HEK293T (cell line): ENCODE results near the gene PSTPIP1.

Experiments used
- CTCF ChIA-PET: fragments of 350-600 bp; formaldehyde crosslinking; extraction: SDS; loops from one replicate; lab custom pipeline; 2021; ENCODE audit warnings: antibody characterized with exemption, inconsistent platforms; lab: Yijun Ruan, JAX
- POLR2A ChIA-PET: fragments of 350-600 bp; formaldehyde crosslinking; extraction: SDS; loops from one replicate; lab custom pipeline; 2020; ENCODE audit warnings: antibody characterized with exemption, inconsistent platforms; lab: Yijun Ruan, JAX
- DNase-seq: peaks from one replicate; pipeline ENCODE4 v3.0.0; 2012; ENCODE audit warnings: mixed read lengths; ENCODE audit errors: extremely low spot score
- ARNT ChIP-seq: fragments of 450-650 bp; IDR thresholded peaks from 2 replicates; pipeline ENCODE4 v1.6.1; 2017; ENCODE audit warnings: mild to moderate bottlenecking
- BHLHE40 ChIP-seq: fragments of 450-650 bp; IDR thresholded peaks from 2 replicates; pipeline ENCODE4 v1.6.1; 2016; ENCODE audit warnings: mild to moderate bottlenecking, moderate library complexity, borderline replicate concordance
- CTBP1 ChIP-seq: fragments of 450-650 bp; IDR thresholded peaks from 2 replicates; pipeline ENCODE4 v1.6.1; 2016; ENCODE audit warnings: borderline replicate concordance
- ELF4 ChIP-seq: fragments of 450-650 bp; IDR thresholded peaks from 2 replicates; pipeline ENCODE4 v1.6.1; 2017; ENCODE audit warnings: antibody characterized with exemption
- FOXA1 ChIP-seq: fragments of 450-650 bp; IDR thresholded peaks from 2 replicates; pipeline ENCODE4 v1.6.1; 2016; ENCODE audit warnings: mild to moderate bottlenecking
- FOXK2 ChIP-seq: fragments of 450-650 bp; IDR thresholded peaks from 2 replicates; pipeline ENCODE4 v1.6.1; 2016; ENCODE audit warnings: mild to moderate bottlenecking
- FOXM1 ChIP-seq: fragments of 450-650 bp; IDR thresholded peaks from 2 replicates; pipeline ENCODE4 v1.6.1; 2017; ENCODE audit warnings: mild to moderate bottlenecking, borderline replicate concordance
- HDGF ChIP-seq: fragments of 450-650 bp; IDR thresholded peaks from 2 replicates; pipeline ENCODE4 v1.6.1; 2017; ENCODE audit warnings: antibody characterized with exemption, borderline replicate concordance
- L3MBTL2 ChIP-seq: fragments of 450-650 bp; conservative IDR thresholded peaks from 2 replicates; pipeline ENCODE4 v1.6.1; 2016; ENCODE audit warnings: mild to moderate bottlenecking
- LEF1 ChIP-seq: fragments of 450-650 bp; IDR thresholded peaks from 2 replicates; pipeline ENCODE4 v1.6.1; 2017; ENCODE audit warnings: mild to moderate bottlenecking, borderline replicate concordance
- NFRKB ChIP-seq: fragments of 450-650 bp; IDR thresholded peaks from 2 replicates; pipeline ENCODE4 v1.6.1; 2016; ENCODE audit warnings: mild to moderate bottlenecking, moderate library complexity
- SP1 ChIP-seq: fragments of 450-650 bp; IDR thresholded peaks from 2 replicates; pipeline ENCODE4 v1.6.1; 2017
- SUZ12 ChIP-seq: fragments of 450-650 bp; IDR thresholded peaks from 2 replicates; pipeline ENCODE4 v1.6.1; 2016; ENCODE audit warnings: mild to moderate bottlenecking
- TARDBP ChIP-seq: fragments of 450-650 bp; IDR thresholded peaks from 2 replicates; pipeline ENCODE4 v1.6.1; 2016
- ZNF384 ChIP-seq: fragments of 450-650 bp; IDR thresholded peaks from 2 replicates; pipeline ENCODE4 v1.6.1; 2016
- TF ChIP-seq, protein P1 (sequence below): fragments of 450-650 bp; IDR thresholded peaks from 2 replicates; pipeline ENCODE4 v1.6.1; 2016

PSTPIP1 gene

DNA sequence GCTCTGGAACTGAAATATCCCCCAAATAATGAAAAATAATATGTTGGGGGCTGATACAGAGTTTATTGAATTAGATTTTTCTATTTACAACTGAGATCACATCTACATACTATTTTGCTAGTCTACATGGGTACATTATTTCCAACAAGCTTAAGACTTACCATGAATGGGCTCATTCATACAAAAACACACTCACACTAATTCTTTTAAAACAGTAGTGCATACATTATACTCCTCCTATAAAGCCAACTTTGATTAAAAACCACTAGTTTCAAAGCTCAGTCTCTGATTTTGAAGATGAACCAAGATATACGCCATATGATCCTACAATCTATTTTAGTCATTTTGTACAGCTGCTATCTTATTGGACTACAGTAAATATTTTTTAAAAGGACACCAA lies 51.1 kb downstream of the PSTPIP1 start:
- POLR2A ChIA-PET: interaction anchor here (1.4 kb wide), 1 partner anchor 11 kb away, joined by 4 read pairs; no protein-coding TSS in a partner anchor
- DNase-seq: no peak
- TF ChIP-seq LEF1 (no peak), CTBP1 (no peak), HDGF (no peak), FOXK2 (no peak), FOXA1 (no peak), SP1 (no peak), ARNT (no peak), ZNF384 (no peak), ELF4 (no peak), FOXM1 (no peak), NFRKB (no peak), BHLHE40 (no peak), SUZ12 (no peak), TARDBP (no peak)
- TF ChIP-seq, protein P1, sequence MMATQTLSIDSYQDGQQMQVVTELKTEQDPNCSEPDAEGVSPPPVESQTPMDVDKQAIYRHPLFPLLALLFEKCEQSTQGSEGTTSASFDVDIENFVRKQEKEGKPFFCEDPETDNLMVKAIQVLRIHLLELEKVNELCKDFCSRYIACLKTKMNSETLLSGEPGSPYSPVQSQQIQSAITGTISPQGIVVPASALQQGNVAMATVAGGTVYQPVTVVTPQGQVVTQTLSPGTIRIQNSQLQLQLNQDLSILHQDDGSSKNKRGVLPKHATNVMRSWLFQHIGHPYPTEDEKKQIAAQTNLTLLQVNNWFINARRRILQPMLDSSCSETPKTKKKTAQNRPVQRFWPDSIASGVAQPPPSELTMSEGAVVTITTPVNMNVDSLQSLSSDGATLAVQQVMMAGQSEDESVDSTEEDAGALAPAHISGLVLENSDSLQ: no peak
- CTCF ChIA-PET: interaction anchor here (1.0 to 1.5 kb wide), 2 partner anchors 11 to 18 kb away, joined by 3 to 8 read pairs; no protein-coding TSS in a partner anchor

DNA sequence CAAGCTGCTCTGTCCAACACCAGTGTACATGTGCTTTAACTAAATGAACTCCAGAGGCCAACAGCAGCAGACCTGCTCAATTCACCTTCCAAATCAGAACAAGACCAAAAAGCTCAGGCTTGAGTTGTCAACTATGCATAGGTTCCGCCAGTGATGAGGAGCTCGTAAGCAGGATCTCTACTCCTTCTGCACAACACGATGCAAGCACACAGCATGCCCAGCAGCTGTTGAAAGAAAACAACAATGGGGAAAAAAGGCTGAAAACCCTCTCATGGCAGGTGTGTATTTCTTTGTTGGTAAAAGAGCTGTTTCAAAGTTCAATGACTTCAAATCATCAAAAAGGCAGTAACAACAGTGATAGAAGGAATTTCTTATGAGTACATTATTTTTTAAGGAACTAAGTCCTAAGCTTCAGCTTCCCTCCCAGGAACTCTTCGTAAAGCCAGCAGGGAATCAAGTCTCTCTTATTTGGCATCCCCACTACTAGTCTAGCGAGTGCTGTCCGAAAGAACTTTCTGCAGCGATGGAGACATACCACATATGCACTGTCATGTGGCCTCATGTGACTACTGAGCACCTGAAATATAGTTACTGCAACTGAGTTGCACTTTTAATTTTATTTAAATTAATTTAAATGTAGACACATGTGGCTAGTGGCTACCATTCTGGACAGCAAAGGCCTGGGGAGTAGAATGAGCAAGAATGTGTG lies 51.9 kb downstream of the PSTPIP1 start:
- ChIA-PET CTCF (interaction anchor here (1.5 kb wide), 1 partner anchor 12 kb away, joined by 8 read pairs; no protein-coding TSS in a partner anchor), POLR2A (interaction anchor here (1.4 kb wide), 1 partner anchor 12 kb away, joined by 4 read pairs; no protein-coding TSS in a partner anchor)
- no peak for TF ChIP-seq SP1
- TF ChIP-seq, protein P1: no peak
- no peak for TF ChIP-seq FOXA1
- DNase-seq: no peak

DNA sequence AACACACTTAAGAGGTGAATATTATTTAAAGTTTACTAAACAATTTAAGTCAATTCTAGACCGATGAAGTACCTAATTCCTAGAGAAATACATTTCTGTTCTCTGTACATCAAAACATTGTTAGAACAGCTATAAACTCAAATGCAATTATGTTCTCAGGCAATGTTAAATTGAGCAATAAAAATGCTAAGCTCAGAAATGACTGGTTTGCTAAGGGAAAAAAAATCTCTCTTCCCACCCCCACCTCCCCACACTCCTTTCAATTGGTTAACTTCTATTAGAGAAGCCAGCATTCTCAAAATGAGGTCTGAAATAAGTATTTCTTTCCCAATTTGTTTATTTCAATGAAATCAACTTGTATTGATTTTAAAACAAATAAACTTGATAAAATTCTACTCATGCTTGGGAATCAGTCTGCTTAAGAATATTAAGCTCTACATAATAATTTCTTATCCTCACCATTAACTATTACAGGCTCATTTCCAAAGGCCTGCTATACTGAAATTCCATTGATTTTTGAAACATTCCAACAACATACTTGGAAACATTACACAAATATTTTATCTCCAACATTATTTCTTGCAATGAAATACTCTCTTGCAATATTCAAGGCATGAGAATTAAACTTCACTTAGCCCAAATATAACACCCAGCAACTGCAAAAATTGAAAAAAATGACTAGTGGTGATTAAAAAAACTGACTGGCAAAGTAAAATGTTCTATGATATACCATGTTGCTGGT lies 53.4 kb downstream of the PSTPIP1 start:
- CTCF ChIA-PET: no interaction called here
- POLR2A ChIA-PET: no interaction called here
- no peak for DNase-seq
- TF ChIP-seq, protein P1: no peak
- TF ChIP-seq ZNF384: no peak
- no peak for TF ChIP-seq NFRKB
- no peak for TF ChIP-seq BHLHE40
- TF ChIP-seq FOXM1: no peak
- no peak for TF ChIP-seq SP1
- TF ChIP-seq HDGF: no peak

DNA sequence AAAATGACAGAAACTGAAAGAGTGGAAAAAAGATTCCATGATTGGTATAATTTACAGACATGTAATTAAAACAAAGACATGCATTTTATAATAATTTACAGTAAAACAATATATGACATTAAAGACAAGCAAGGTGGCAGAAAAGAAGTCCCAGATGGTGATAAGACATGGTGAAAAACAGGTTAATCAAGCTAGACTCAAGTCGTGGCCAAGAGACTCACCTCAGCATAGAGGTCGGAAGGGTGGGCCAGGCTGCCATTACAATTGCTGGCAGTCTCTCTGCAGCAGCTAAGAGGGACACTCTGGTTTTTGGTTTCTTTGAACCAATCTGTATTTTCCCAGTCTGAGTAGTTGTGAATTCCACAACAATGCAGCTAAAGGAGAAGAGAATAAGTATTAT lies 57.6 kb downstream of the PSTPIP1 start:
- ChIA-PET POLR2A (interaction anchor here (1.0 to 1.3 kb wide), 2 partner anchors 19 to 121 kb away, joined by 4 to 5 read pairs; partner anchors contain the start of genes RCN2 and TSPAN3), CTCF (interaction anchor here (1.4 kb wide), 1 partner anchor 511 kb away, joined by 5 read pairs; no protein-coding TSS in a partner anchor)

DNA sequence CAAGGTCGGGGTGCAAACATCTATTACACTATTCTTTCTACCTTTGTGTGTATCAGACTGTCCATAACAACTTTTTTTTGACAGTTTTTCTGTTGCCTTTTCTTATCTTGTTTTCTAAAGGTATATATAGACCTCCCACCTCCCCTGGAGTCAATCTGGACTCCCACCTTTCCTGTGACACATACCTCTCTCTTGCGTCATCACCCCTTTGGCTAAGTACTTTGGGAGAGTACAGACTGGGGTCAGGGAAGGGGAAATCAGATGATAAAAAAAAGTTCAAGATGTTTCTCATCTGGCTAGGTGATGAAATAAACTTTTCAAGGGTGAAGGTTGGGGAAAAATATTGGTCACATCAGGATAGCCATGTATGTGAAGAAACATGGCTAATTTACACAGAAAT lies 58.8 kb downstream of the PSTPIP1 start:
- TF ChIP-seq NFRKB (no peak), SP1 (no peak), ELF4 (no peak), FOXA1 (no peak), FOXM1 (no peak), HDGF (no peak), LEF1 (no peak), L3MBTL2 (no peak), SUZ12 (no peak), TARDBP (no peak), ZNF384 (no peak), ARNT (no peak)
- POLR2A ChIA-PET: no interaction called here
- CTCF ChIA-PET: interaction anchor here (0.8 kb wide), 1 partner anchor 80 kb away, joined by 5 read pairs; no protein-coding TSS in a partner anchor
- DNase-seq: no peak

More for the DNA sequence above, 57.6 kb downstream of the PSTPIP1 start:
- TF ChIP-seq SP1 (no peak), ZNF384 (no peak), HDGF (no peak), FOXA1 (no peak), L3MBTL2 (no peak), FOXK2 (no peak), NFRKB (no peak), BHLHE40 (no peak), CTBP1 (no peak), FOXM1 (no peak), TARDBP (no peak), SUZ12 (no peak), ARNT (no peak), ELF4 (no peak), LEF1 (no peak)
- TF ChIP-seq, protein P1: no peak
- DNase-seq: no peak
